Measurements from ENCODE around the gene DNAJB11. TPM values are rescaled to one million over a fixed set of nuclear protein-coding genes. Genes with fewer than 3 reads are reported as not detected.
"Not testable (repeated sequence)": the region's sequence is repeated elsewhere in the genome, so short reads cannot be mapped to it uniquely, and the experiment has no call there.

Gene DNAJB11
- total RNA-seq, 1 donor from 2014 or later, result 63.6 TPM

DNA sequence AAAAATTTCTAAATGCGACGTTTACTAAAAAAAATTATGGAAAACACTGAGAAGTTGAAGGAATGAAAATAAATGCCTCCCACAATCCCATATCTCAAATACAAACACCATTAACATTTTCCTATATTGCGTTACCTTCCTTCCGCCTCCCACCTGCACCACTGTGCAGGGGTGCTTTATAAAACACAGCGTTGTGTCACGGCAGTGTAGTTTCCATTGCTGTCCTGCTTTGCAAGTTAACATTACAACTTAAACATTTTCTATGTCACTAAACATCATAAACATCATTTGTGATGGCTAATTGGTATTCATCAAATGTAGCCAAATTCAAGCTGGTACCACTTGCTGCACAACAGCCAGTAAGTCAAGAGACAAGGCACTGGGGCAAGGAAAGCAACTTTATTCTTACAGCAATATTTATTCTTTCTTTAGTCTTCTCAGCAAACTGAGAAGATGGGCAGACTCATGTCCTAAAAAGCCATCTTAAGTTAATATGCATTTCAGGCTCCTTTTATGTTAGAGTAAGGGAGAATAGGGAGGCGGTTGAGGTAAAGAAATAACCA is 57.4 kb downstream of the DNAJB11 start:
- TF ChIP-seq, protein P1, sequence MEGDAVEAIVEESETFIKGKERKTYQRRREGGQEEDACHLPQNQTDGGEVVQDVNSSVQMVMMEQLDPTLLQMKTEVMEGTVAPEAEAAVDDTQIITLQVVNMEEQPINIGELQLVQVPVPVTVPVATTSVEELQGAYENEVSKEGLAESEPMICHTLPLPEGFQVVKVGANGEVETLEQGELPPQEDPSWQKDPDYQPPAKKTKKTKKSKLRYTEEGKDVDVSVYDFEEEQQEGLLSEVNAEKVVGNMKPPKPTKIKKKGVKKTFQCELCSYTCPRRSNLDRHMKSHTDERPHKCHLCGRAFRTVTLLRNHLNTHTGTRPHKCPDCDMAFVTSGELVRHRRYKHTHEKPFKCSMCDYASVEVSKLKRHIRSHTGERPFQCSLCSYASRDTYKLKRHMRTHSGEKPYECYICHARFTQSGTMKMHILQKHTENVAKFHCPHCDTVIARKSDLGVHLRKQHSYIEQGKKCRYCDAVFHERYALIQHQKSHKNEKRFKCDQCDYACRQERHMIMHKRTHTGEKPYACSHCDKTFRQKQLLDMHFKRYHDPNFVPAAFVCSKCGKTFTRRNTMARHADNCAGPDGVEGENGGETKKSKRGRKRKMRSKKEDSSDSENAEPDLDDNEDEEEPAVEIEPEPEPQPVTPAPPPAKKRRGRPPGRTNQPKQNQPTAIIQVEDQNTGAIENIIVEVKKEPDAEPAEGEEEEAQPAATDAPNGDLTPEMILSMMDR (IDR thresholded peaks at IDR 0.05), result no peak
- no peaks in the 10 kb centered on the region for H3K4me1 Mint-ChIP-seq (ENCODE audit: low read depth)
- no peaks in the 10 kb centered on the region for H3K36me3 Mint-ChIP-seq (ENCODE audit: low read depth)
- H3K27ac Mint-ChIP-seq (ENCODE audit: unreplicated experiment), result no peak overlapping the region
- H3K27me3 Mint-ChIP-seq (ENCODE audit: low read depth), result peaks cover 23% of the 10 kb centered on the region
- no peaks in the 10 kb centered on the region for H3K9me3 Mint-ChIP-seq (ENCODE audit: low read depth)
- DNase-seq (ENCODE audit: low spot score), result no peak
- no peak overlapping the region for H3K4me3 Mint-ChIP-seq (ENCODE audit: unreplicated experiment)

DNA sequence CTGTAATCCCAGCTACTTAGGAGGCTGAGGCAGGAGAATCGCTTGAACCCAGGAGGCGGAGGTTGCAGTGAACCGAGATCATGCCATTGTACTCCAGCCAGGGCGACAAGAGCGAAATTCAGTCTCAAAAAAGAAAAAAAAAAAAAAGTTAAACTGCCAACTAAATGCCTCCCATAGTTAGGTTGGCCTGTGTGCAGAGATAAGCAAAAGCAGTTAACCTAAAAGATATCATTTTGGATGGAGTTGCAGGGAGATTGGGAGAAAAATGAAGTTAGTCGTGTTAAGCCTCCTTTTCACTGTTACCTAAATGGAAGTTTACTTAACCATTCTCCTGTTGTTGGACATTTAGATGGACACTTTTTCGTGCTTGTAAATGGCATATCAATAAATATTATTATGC is 58.2 kb downstream of the DNAJB11 start:
- no peak overlapping the region for H3K4me3 Mint-ChIP-seq (ENCODE audit: unreplicated experiment)
- no peak overlapping the region for H3K27ac Mint-ChIP-seq (ENCODE audit: unreplicated experiment)
- TF ChIP-seq, protein P1 (IDR thresholded peaks at IDR 0.05), result no peak
- no peaks in the 10 kb centered on the region for H3K9me3 Mint-ChIP-seq (ENCODE audit: low read depth)
- peaks cover 20% of the 10 kb centered on the region for H3K27me3 Mint-ChIP-seq (ENCODE audit: low read depth)
- no peaks in the 10 kb centered on the region for H3K36me3 Mint-ChIP-seq (ENCODE audit: low read depth)
- no peak for DNase-seq (ENCODE audit: low spot score)
- H3K4me1 Mint-ChIP-seq (ENCODE audit: low read depth), result no peaks in the 10 kb centered on the region

DNA sequence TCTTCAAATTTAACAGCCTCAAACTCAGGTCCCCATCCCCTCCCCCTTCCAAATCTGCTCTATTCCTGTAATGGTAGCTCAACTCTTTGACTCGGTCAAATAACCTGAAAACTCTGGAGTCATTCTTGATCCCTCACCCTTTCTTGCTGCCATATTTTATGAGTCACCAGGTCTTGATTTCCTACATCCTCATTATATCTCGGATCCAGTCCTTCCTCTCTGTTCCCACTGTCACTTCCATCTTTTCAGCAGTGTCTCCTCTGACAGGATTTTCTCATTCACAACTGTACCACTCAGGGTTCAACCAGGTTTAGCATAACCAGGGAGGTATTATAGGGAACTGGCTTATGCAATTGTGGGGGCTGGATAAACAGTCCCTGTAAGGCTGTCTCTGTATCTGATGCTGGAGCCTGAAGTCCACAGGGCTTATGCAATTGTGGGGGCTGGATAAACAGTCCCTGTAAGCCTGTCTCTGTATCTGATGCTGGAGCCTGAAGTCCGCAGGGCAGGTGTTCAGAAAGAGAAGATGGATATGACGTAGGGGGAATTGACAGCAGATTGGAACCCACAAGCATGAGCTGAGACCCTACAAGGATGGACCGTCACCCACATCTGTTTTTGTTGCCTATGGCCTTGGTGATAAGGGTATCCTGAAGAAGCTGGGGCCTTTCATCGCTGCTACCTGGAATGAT is 60.6 kb downstream of the DNAJB11 start:
- Mint-ChIP-seq H3K9me3 (ENCODE audit: low read depth) (peaks cover 2% of the 10 kb centered on the region), H3K4me1 (ENCODE audit: low read depth) (no peaks in the 10 kb centered on the region), H3K27ac (ENCODE audit: unreplicated experiment) (no peak overlapping the region), H3K36me3 (ENCODE audit: low read depth) (no peaks in the 10 kb centered on the region), H3K4me3 (ENCODE audit: unreplicated experiment) (no peak overlapping the region), H3K27me3 (ENCODE audit: low read depth) (peaks cover 27% of the 10 kb centered on the region)
- no peak for DNase-seq (ENCODE audit: low spot score)
- TF ChIP-seq, protein P1 (IDR thresholded peaks at IDR 0.05), result no peak

DNA sequence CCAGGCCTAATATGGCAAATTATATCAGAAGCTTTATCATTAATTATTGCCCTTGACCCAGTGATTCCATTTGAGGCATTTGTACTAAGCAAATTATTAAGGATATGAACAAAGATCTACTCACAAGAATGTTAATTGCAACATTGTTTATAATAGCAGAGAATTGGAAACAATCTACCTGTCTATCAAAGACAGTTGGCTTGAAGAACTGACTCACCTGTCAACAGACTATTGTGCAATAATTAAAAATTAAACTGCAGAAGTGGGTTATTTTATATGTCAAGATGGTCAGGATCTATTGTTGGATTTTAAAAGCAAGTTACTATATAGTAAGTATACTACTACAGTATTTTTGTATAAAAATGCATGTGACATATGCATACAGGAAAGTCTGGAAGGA is 63.0 kb downstream of the DNAJB11 start:
- no peaks in the 10 kb centered on the region for H3K4me1 Mint-ChIP-seq (ENCODE audit: low read depth)
- peaks cover 34% of the 10 kb centered on the region for H3K27me3 Mint-ChIP-seq (ENCODE audit: low read depth)
- no peak overlapping the region for H3K27ac Mint-ChIP-seq (ENCODE audit: unreplicated experiment)
- TF ChIP-seq, protein P1 (IDR thresholded peaks at IDR 0.05), result no peak
- peaks cover 2% of the 10 kb centered on the region for H3K9me3 Mint-ChIP-seq (ENCODE audit: low read depth)
- H3K4me3 Mint-ChIP-seq (ENCODE audit: unreplicated experiment), result no peak overlapping the region
- H3K36me3 Mint-ChIP-seq (ENCODE audit: low read depth), result no peaks in the 10 kb centered on the region
- no peak for DNase-seq (ENCODE audit: low spot score)

DNA sequence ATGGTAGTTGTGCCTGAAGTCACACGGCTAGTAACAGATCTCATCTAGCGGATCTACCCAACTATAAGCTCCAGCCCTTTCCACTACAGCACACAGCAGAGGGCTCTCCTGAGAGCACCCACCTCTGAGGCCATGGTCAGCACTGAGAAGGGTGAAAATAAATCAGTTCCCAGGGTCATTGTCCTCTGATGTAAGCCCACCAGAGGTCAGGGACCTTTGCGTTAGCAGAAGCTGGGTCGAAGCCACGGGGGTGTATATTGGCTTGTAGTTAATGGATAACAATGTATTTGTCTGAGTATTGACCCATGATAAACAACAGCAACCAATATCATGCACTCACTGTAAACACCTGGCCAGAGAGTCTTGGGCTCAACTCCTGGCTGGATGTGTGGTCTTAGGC is 63.7 kb downstream of the DNAJB11 start:
- H3K4me1 Mint-ChIP-seq (ENCODE audit: low read depth); H3K4me3 Mint-ChIP-seq (ENCODE audit: unreplicated experiment); DNase-seq (ENCODE audit: low spot score); H3K27ac Mint-ChIP-seq (ENCODE audit: unreplicated experiment); H3K9me3 Mint-ChIP-seq (ENCODE audit: low read depth); H3K36me3 Mint-ChIP-seq (ENCODE audit: low read depth): not testable (repeated sequence)
- H3K27me3 Mint-ChIP-seq (ENCODE audit: low read depth), result peaks cover 33% of the 10 kb centered on the region

Other genes starting within 250 kb of the DNAJB11 start
- gene DGKG, start 208.5 kb upstream of the DNAJB11 start, total RNA-seq, result 0.68 to 1.7 TPM (median 1.6 TPM) in 3 replicates
- 1.7 to 3.1 TPM (median 2.8 TPM) in 3 replicates for gene CRYGS, start 26.3 kb upstream of the DNAJB11 start, total RNA-seq
- gene TBCCD1, start 3.4 kb upstream of the DNAJB11 start, total RNA-seq, result 12.8 to 19.6 TPM (median 13.8 TPM) in 3 replicates
- gene AHSG, start 42.3 kb downstream of the DNAJB11 start, total RNA-seq, result not detected in 3 replicates
- gene FETUB, start 69.7 kb downstream of the DNAJB11 start, total RNA-seq, result not detected in 3 replicates
- not detected in 3 replicates for gene HRG, start 95.3 kb downstream of the DNAJB11 start, total RNA-seq
- not detected in 3 replicates for gene KNG1, start 146.6 kb downstream of the DNAJB11 start, total RNA-seq
- 311 to 422 TPM (median 322 TPM) in 3 replicates for gene EIF4A2, start 212.9 kb downstream of the DNAJB11 start, total RNA-seq
- 12.4 to 24.2 TPM (median 15.8 TPM) in 3 replicates for gene RFC4, start 235.8 kb downstream of the DNAJB11 start, total RNA-seq

All from chondrocyte (in vitro differentiated cells).